GM18870 (cell line): Measurements from ENCODE around the gene CDT1.

ENCODE experiments used
- ATAC-seq: cut with Tn5 transposase; IDR thresholded peaks from one replicate; pipeline ENCODE4 v1.9.1; 2021; ENCODE audit warnings: moderate library complexity; ENCODE audit not compliant: unreplicated experiment

The CDT1 gene

GRCh38 chr16:88835383-88835782, 31.8 kb downstream of the CDT1 start:
- ATAC-seq, result no peak

- ATAC-seq, result no peak
Measured at GRCh38 chr16:88835818-88836217, 32.2 kb downstream of the CDT1 start.

GRCh38 chr16:88836791-88837190, 33.2 kb downstream of the CDT1 start:
- no peak for ATAC-seq

GRCh38 chr16:88837806-88838205, 34.2 kb downstream of the CDT1 start:
- ATAC-seq, result no peak

- no peak for ATAC-seq
Measured at GRCh38 chr16:88838566-88838965, 35.0 kb downstream of the CDT1 start.

- ATAC-seq, result no peak
Measured at GRCh38 chr16:88839026-88839529, 35.5 kb downstream of the CDT1 start.

- no peak for ATAC-seq
Measured at GRCh38 chr16:88839745-88840599, 36.4 kb downstream of the CDT1 start.

- no peak for ATAC-seq
Measured at GRCh38 chr16:88840600-88841215, 37.1 kb downstream of the CDT1 start.

GRCh38 chr16:88841521-88842307, 38.1 kb downstream of the CDT1 start:
- ATAC-seq, result no peak

GRCh38 chr16:88842308-88842756, 38.7 kb downstream of the CDT1 start:
- ATAC-seq, result no peak

DNA sequence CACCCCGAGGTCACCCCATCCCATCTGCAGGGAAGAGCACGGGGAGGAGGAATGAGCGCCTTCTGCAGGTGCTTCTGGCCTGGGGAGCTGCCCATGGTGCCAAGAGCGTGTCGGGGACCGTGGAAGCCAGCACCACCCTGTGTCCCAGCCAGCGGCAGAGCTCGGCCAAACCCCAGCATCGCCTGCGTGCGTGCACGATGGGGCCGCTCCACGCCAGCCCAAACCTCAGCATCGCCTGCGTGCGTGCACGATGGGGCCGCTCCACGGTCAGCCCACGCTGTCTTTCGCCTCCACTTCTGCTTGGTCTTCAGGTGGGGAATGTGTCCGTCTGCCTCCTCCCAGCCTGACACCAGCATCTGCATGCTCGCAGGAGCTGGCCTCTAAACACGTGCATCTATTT, 39.2 kb downstream of the CDT1 start:
- ATAC-seq, result no peak

GRCh38 chr16:88843256-88843655, 39.7 kb downstream of the CDT1 start:
- no peak for ATAC-seq

GRCh38 chr16:88844419-88845036, 40.9 kb downstream of the CDT1 start:
- no peak for ATAC-seq

DNA sequence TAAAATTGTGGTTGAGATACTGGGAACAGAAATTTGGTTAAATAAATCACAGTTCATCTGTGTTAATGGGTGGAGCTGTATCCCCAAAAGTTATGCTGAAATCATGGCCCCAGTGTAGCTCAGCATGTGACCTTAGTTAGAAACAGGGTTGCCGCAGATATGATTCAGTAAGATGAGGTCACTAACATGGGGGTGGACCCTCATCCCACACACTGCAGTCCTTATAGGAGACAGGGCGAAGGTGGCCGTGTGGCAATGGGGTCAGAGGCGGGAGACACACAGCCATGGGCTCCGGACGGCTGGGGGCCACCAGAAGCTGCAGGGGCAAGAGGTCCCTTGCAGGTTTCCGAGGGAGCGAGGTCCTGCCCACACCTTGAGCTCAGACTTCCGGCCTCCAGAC, 42.5 kb downstream of the CDT1 start:
- ATAC-seq, result no peak

- ATAC-seq, result no peak
Measured at GRCh38 chr16:88847654-88848053, 44.1 kb downstream of the CDT1 start.

DNA sequence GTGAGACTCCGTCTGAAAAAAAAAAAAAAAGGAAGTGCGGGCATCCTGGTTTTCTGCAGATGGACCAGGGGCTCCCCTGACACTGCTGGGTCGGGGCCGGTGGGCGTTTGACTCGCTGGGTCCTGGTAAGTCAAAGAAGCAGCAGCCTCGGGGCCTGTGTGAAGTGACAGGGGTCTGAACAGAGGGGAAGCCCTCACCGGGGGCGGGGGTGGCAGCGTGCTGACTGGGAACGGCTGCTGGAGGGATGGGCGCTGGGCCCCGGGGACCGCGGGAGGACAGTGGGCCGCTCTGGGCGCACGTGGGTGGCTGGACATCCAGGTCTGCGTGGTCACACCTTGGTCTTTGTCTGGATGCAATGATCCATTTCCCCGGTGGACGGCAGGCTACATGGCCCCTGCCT, 45.0 kb downstream of the CDT1 start:
- ATAC-seq, result no peak

DNA sequence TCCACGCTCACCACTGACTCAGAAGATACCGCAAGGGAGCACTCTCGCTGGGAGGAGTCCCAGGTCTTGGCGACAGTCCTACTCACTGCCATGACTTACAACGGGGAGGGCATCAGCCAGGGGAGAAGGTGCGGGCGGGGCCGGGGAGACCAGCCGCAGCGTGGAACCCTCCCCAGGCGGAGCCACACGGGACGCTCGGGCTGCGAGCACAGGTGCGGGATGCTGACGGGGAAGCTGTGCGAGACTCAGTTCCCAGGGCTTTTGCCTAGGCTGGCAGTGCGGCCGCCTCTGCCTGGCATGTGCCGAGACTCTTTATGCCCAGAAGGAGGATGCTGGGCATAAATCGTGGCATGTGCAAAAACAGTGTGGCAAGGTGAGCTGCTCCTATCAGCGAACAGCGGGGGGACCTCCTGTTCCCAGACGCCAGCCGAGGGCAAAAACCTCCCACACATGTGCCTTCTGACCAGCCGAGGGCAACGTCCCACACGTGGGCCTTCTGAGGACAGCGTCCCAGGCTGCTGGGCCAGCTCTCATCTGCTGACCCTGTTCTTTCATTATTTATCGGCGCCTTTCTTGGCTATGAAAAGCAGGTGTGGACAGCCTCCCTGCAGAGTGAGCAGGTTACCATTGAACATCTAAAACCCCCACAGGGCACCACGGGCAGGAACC, 47.1 kb downstream of the CDT1 start:
- ATAC-seq, result no peak

DNA sequence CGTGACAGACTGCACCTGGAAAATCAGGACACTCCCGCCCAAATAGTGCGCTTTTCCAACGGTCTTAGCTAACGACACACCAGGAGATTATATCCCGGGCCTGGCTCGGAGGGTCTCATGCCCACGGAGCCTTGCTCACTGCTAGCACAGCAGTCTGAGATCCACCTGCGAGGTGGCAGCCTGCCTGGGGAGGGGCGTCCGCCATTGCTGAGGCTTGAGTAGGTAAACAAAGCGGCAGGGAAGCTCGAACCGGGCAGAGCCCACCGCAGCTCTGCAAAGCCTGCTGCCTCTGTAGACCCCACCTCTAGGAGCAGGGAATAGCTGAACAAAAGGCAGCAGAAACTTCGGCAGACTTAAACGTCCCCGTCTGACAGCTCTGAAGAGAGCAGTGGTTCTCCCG, 48.0 kb downstream of the CDT1 start:
- ATAC-seq, result no peak

DNA sequence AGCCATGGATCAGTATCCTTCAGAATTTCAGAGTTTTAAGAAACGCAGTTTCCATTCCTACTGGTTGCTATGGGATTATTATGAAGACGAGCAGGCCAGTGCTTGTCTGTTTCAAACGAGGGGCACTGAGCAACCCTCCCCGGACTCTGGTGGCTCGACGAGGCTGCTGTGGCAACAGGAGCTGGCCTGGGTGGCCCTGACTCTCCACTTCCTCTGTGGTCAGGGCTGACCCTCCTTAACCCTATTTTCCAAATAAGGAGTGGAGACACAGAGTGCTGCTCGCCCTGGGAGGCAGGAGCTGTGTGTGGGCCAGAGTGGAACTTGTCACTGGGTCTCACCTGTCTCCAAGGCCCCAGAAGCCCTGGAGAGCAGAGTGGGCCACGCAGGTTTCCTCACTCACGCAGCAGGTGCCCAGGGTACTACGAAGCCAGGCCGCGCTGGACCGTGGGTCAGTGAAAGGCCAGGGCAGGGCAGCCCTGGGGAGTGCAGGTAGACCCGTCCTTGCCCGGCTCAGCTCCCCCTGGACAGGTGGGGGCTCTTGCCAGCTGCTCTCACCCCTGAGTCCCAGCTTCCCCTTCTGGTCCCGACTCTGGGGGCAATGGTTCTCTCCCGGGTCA, 49.8 kb downstream of the CDT1 start:
- no peak for ATAC-seq
